PC-9 (cell line): ENCODE results near the gene BANP.
"Not testable (repeated sequence)": the region's sequence is repeated elsewhere in the genome, so short reads cannot be mapped to it uniquely, and the experiment has no call there.

Experiments
- CTCF ChIP-seq: fragments of 200-600 bp; sonication (generic); conservative IDR thresholded peaks from 2 replicates; pipeline ENCODE4 v1.6.1; 2017; ENCODE audit warnings: mixed run types, antibody characterized with exemption, mild to moderate bottlenecking, moderate library complexity
- EZH2 ChIP-seq: fragments of 200-600 bp; sonication (generic); IDR thresholded peaks from 2 replicates; pipeline ENCODE4 v1.8.0; 2017; ENCODE audit warnings: antibody characterized with exemption, low read depth

- not testable (repeated sequence) for TF ChIP-seq CTCF, EZH2
These were observed 154.4 kb downstream of the BANP start for GRCh38 chr16:88105574-88106140.
